ENCODE results near the gene TTC39C. TPM values are rescaled to one million over a fixed set of nuclear protein-coding genes. Genes with fewer than 3 reads are reported as not detected.
A peak's percentile ranks its signal among the peaks of the same experiment; 100 is the strongest.

The TTC39C gene
- total RNA-seq, 4 donors from 2014 or later, result 12.3 to 35.9 (median 24.8) TPM

DNA sequence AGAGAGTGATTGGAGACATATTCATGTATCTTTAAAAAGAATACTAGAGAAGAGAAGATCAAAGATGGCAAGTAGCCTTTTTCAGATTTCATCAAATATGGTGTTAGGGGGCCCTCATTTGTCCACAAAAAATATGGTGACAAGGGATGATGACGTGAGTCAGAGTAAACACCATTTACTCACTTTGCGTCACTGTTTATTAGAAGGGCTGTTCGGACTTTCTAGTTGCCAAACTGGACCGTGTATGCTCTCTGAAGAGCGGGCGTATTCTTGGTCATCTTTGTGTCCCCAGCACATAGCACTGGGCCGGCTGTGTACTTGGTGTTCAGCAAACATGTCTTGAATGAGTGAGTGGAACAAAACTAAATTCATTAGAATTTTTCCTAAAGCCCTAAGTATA lies 37.5 kb downstream of the TTC39C start:
- H3K4me3 ChIP-seq, result no peak overlapping the region
- WGBS, 2 donors, result 87 to 88% methylated on average over 6 to 7 of the region's 7 CpGs
- no peak for DNase-seq
- TF ChIP-seq POLR2A (IDR thresholded peaks at IDR 0.05), result no peak
- TF ChIP-seq, protein P1, sequence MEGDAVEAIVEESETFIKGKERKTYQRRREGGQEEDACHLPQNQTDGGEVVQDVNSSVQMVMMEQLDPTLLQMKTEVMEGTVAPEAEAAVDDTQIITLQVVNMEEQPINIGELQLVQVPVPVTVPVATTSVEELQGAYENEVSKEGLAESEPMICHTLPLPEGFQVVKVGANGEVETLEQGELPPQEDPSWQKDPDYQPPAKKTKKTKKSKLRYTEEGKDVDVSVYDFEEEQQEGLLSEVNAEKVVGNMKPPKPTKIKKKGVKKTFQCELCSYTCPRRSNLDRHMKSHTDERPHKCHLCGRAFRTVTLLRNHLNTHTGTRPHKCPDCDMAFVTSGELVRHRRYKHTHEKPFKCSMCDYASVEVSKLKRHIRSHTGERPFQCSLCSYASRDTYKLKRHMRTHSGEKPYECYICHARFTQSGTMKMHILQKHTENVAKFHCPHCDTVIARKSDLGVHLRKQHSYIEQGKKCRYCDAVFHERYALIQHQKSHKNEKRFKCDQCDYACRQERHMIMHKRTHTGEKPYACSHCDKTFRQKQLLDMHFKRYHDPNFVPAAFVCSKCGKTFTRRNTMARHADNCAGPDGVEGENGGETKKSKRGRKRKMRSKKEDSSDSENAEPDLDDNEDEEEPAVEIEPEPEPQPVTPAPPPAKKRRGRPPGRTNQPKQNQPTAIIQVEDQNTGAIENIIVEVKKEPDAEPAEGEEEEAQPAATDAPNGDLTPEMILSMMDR (IDR thresholded peaks at IDR 0.05), result no peak
- H3K27ac ChIP-seq, result no peak overlapping the region
- H3K36me3 ChIP-seq, result no peaks in the 10 kb centered on the region
- no peaks in the 10 kb centered on the region for H3K9me3 ChIP-seq
- intact Hi-C loops (cut with DNase I), result no loop called here
- H3K4me1 ChIP-seq, result peaks cover 0 to 43% (median 26%) of the 10 kb centered on the region in 3 donors
- H3K27me3 ChIP-seq, result no peaks in the 10 kb centered on the region

DNA sequence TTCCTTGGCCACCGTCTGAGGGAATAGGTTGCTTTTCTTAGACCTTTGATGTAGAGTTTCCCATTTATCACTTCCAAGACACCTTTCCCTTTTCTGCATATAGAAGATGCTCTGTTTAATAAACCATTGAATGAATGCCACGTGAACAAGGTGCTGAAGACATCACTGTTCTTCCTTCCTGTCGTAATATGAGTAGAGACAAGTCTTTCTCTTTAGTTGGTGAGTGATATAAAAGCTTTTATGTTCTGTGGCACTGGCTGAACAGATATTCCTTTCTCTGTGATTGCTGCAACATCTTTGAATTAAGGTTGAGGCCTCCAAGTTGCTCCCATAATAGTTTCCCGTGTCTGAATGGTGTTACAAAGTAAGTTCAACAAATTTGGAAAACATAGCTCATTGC lies 38.7 kb downstream of the TTC39C start:
- no peaks in the 10 kb centered on the region for H3K36me3 ChIP-seq
- H3K4me1 ChIP-seq, result peaks cover 0 to 43% (median 26%) of the 10 kb centered on the region in 3 donors
- no peak overlapping the region for H3K4me3 ChIP-seq
- no peak for TF ChIP-seq POLR2A (IDR thresholded peaks at IDR 0.05)
- TF ChIP-seq, protein P1 (IDR thresholded peaks at IDR 0.05), result no peak
- no peak for DNase-seq
- no peaks in the 10 kb centered on the region for H3K27me3 ChIP-seq
- H3K9me3 ChIP-seq, result no peaks in the 10 kb centered on the region
- intact Hi-C loops (cut with DNase I), result no loop called here
- WGBS, 2 donors, result 41 to 54% methylated on average over 4 of the region's 4 CpGs
- H3K27ac ChIP-seq, result peak overlapping the region in 2 of 4 donors; percentile 47 to 50

DNA sequence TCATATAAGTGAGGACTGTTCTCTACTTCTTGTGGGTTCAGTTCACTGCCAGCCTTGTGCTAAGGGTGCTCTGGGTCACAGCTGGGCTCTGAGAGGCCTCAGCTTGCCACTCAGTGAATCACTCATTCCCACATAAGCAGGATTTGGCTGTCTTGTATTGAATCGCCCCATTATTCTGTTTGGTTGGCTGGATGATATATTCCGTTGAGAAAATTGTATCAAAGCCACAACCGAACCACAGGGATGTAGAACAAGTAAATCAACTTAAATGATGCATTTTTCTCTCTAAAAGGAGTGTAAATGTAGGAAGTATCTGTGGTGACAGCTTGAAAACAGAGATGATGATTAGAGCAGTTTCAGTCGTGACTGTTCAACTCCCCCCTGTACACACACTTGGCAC lies 39.6 kb downstream of the TTC39C start:
- H3K4me1 ChIP-seq, result peaks cover 0 to 43% (median 26%) of the 10 kb centered on the region in 3 donors
- peak overlapping the region; percentile 28 to 67 (median 48) for H3K27ac ChIP-seq
- WGBS, 2 donors, result 38 to 48% methylated on average over 4 of the region's 4 CpGs
- no peak overlapping the region for H3K4me3 ChIP-seq
- TF ChIP-seq, protein P1 (IDR thresholded peaks at IDR 0.05), result no peak
- TF ChIP-seq POLR2A (IDR thresholded peaks at IDR 0.05), result no peak
- no peaks in the 10 kb centered on the region for H3K9me3 ChIP-seq
- no peaks in the 10 kb centered on the region for H3K27me3 ChIP-seq
- no peaks in the 10 kb centered on the region for H3K36me3 ChIP-seq
- intact Hi-C loops (cut with DNase I), result no loop called here
- DNase-seq, result no peak

DNA sequence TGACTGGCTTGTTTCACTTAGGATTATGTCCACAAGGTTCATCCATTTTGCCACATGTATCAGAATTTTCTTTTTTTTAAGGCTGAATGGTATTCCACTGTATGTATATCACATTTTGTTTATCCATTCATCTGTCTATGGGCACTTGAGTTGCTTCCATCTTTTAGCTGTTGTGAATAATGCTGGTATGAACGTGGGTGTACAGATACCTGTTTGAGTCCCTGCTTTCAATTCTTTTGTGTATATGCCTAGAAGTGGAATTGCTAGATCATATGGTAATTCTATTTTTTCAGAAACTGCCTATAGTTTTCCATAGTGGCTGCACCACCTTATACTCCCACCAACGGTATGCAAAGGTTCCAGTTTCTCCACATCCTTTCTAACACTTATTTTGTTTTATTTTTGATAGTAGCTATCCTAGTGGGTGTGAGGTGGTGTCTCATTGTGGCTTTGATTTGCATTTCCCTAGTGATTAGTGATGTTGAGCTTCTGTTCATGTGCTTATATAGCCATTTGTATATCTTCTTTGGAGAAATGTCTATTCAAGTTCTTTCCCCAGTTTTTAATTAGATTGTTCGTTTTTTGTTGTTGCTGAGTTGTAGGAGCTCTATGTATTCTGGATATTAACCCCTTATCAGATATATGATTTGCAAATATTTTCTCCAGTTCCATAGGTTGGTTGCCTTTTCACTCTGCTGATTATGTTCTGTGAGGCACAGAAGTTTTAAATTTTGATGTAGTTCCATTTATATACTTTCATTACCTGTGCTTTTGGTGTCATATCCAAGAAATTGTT lies 40.7 kb downstream of the TTC39C start:
- H3K4me3 ChIP-seq, result no peak overlapping the region
- no peaks in the 10 kb centered on the region for H3K27me3 ChIP-seq
- intact Hi-C loops (cut with DNase I), result no loop called here
- H3K27ac ChIP-seq, result peak overlapping the region in 2 of 4 donors; percentile 43 to 47
- no peaks in the 10 kb centered on the region for H3K36me3 ChIP-seq
- H3K9me3 ChIP-seq, result no peaks in the 10 kb centered on the region
- WGBS, 2 donors, result 30 to 48% methylated on average over 3 of the region's 3 CpGs
- no peak for DNase-seq
- no peak for TF ChIP-seq POLR2A (IDR thresholded peaks at IDR 0.05)
- TF ChIP-seq, protein P1 (IDR thresholded peaks at IDR 0.05), result no peak
- H3K4me1 ChIP-seq, result peaks cover 0 to 43% (median 26%) of the 10 kb centered on the region in 3 donors

DNA sequence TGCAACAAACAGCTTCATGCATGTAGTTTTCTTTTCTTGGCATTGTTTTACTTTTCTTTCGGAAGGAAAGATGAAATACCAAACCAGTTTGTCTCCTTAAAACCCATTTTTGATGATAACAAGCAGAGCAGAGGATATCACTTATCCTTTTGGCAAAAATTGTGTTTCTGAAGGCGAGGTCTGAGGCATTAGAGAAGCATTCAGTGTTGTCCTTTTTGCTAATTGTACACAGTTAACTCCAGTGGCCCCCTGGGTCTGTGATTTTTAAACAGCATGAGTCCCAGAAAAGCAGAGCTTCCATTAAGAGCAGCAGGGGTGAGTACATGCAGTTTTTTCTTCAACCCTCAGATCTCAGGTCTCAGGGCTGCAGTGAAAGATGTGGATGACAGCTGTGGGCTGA lies 41.3 kb downstream of the TTC39C start:
- TF ChIP-seq, protein P1 (IDR thresholded peaks at IDR 0.05), result no peak
- no peak for TF ChIP-seq POLR2A (IDR thresholded peaks at IDR 0.05)
- H3K4me1 ChIP-seq, result peaks cover 0 to 43% (median 26%) of the 10 kb centered on the region in 3 donors
- 27 to 48% methylated on average over 2 of the region's 2 CpGs for WGBS, 2 donors
- no peak for DNase-seq
- H3K4me3 ChIP-seq, result no peak overlapping the region
- no peaks in the 10 kb centered on the region for H3K36me3 ChIP-seq
- H3K27ac ChIP-seq, result peak overlapping the region in 3 of 4 donors; percentile 6 to 43 (median 9)
- no peaks in the 10 kb centered on the region for H3K27me3 ChIP-seq
- intact Hi-C loops (cut with DNase I), result no loop called here
- H3K9me3 ChIP-seq, result no peaks in the 10 kb centered on the region

Data from esophagus squamous epithelium (tissue), 5 donors.